Cerebellar cortex (tissue), 1 donor: ENCODE data around the gene MYT1.

Experiments used
- DNase-seq: peaks from one replicate; pipeline ENCODE4 v3.0.0-alpha.2; 2015; ENCODE audit warnings: low spot score

MYT1 gene

GRCh38 chr20:64139199-64140060 is 24.8 kb upstream of the MYT1 start:
- DNase-seq, result no peak

- DNase-seq, result no peak
These were observed 24.0 kb upstream of the MYT1 start for GRCh38 chr20:64140061-64140931.

GRCh38 chr20:64140956-64141355 is 23.3 kb upstream of the MYT1 start:
- DNase-seq, result no peak

- no peak for DNase-seq
These were observed 21.7 kb upstream of the MYT1 start for GRCh38 chr20:64142590-64142989.

- DNase-seq, result no peak
These were observed 21.0 kb upstream of the MYT1 start for GRCh38 chr20:64143018-64143801.

GRCh38 chr20:64144144-64144912 is 19.9 kb upstream of the MYT1 start:
- DNase-seq, result no peak

- no peak for DNase-seq
These were observed 18.6 kb upstream of the MYT1 start for GRCh38 chr20:64145458-64146300.

GRCh38 chr20:64146301-64146935 is 17.8 kb upstream of the MYT1 start:
- no peak for DNase-seq

- no peak for DNase-seq
These were observed 17.2 kb upstream of the MYT1 start for GRCh38 chr20:64146936-64147477.

GRCh38 chr20:64148581-64148980 is 15.7 kb upstream of the MYT1 start:
- DNase-seq, result no peak

GRCh38 chr20:64149141-64149540 is 15.1 kb upstream of the MYT1 start:
- DNase-seq, result no peak

GRCh38 chr20:64149809-64150560 is 14.3 kb upstream of the MYT1 start:
- no peak for DNase-seq

- no peak for DNase-seq
These were observed 13.3 kb upstream of the MYT1 start for GRCh38 chr20:64150756-64151632.

GRCh38 chr20:64151633-64152530 is 12.4 kb upstream of the MYT1 start:
- no peak for DNase-seq

GRCh38 chr20:64152906-64153305 is 11.3 kb upstream of the MYT1 start:
- DNase-seq, result no peak

GRCh38 chr20:64153410-64153809 is 10.8 kb upstream of the MYT1 start:
- DNase-seq, result no peak
